Measurements from ENCODE around the gene SZT2.

Gene SZT2

GRCh38 chr1:43426221-43426620, 36.5 kb downstream of the SZT2 start:
- no peak overlapping the region for H3K4me3 Mint-ChIP-seq
- H3K4me1 Mint-ChIP-seq: no peaks in the 10 kb centered on the region
- no peak for TF ChIP-seq CTCF (IDR thresholded peaks at IDR 0.05; ENCODE audit: unreplicated experiment in 3 of 3)
- H3K36me3 Mint-ChIP-seq (ENCODE audit: low read depth): peaks cover 54% of the 10 kb centered on the region
- H3K27me3 Mint-ChIP-seq (ENCODE audit: low read depth): no peaks in the 10 kb centered on the region
- no peaks in the 10 kb centered on the region for H3K9me3 Mint-ChIP-seq
- H3K27ac Mint-ChIP-seq: no peak overlapping the region

GRCh38 chr1:43427524-43427923, 37.8 kb downstream of the SZT2 start:
- Mint-ChIP-seq H3K9me3 (no peaks in the 10 kb centered on the region), H3K36me3 (ENCODE audit: low read depth) (peaks cover 66% of the 10 kb centered on the region), H3K27me3 (ENCODE audit: low read depth) (no peaks in the 10 kb centered on the region), H3K27ac (no peak overlapping the region), H3K4me1 (no peaks in the 10 kb centered on the region), H3K4me3 (no peak overlapping the region)
- TF ChIP-seq CTCF (IDR thresholded peaks at IDR 0.05; ENCODE audit: unreplicated experiment in 3 of 3): no peak

GRCh38 chr1:43427941-43428340, 38.2 kb downstream of the SZT2 start:
- TF ChIP-seq CTCF (IDR thresholded peaks at IDR 0.05; ENCODE audit: unreplicated experiment in 3 of 3): no peak
- Mint-ChIP-seq H3K27ac (no peak overlapping the region), H3K27me3 (ENCODE audit: low read depth) (no peaks in the 10 kb centered on the region), H3K9me3 (no peaks in the 10 kb centered on the region), H3K4me3 (no peak overlapping the region), H3K36me3 (ENCODE audit: low read depth) (peaks cover 69% of the 10 kb centered on the region), H3K4me1 (no peaks in the 10 kb centered on the region)

DNA sequence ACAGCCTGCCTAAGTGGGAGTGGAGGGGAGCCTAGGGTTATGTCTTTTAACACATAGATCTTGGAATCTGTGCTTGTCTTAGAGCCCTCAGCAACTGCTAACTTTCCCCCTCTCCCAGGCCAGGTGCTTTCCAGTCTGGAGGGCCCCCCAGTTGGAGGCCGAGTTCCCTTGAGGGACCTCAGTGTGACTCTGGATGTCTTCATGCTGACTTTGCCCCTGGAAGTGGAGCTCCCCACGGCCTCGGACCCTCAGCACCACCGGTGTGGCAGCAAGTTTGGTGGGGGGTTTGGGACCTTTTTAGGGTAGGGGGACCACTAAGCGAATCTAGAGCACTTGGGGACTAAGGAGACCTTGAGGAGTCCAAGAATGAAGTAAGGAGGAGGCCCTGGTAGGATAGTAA, 41.1 kb downstream of the SZT2 start:
- Mint-ChIP-seq H3K27me3 (ENCODE audit: low read depth) (no peaks in the 10 kb centered on the region), H3K9me3 (no peaks in the 10 kb centered on the region), H3K4me3 (no peak overlapping the region), H3K36me3 (ENCODE audit: low read depth) (peaks cover 78% of the 10 kb centered on the region), H3K4me1 (no peaks in the 10 kb centered on the region), H3K27ac (no peak overlapping the region)
- TF ChIP-seq CTCF (IDR thresholded peaks at IDR 0.05; ENCODE audit: unreplicated experiment in 3 of 3): no peak

GRCh38 chr1:43431676-43432075, 42.0 kb downstream of the SZT2 start:
- peaks cover 5% of the 10 kb centered on the region for H3K4me1 Mint-ChIP-seq
- H3K27ac Mint-ChIP-seq: no peak overlapping the region
- TF ChIP-seq CTCF (IDR thresholded peaks at IDR 0.05; ENCODE audit: unreplicated experiment in 3 of 3): no peak
- H3K36me3 Mint-ChIP-seq (ENCODE audit: low read depth): peaks cover 78% of the 10 kb centered on the region
- no peaks in the 10 kb centered on the region for H3K9me3 Mint-ChIP-seq
- no peaks in the 10 kb centered on the region for H3K27me3 Mint-ChIP-seq (ENCODE audit: low read depth)
- no peak overlapping the region for H3K4me3 Mint-ChIP-seq

GRCh38 chr1:43432171-43432860, 42.6 kb downstream of the SZT2 start:
- no peak overlapping the region for H3K27ac Mint-ChIP-seq
- no peak overlapping the region for H3K4me3 Mint-ChIP-seq
- H3K36me3 Mint-ChIP-seq (ENCODE audit: low read depth): peaks cover 73% of the 10 kb centered on the region
- peaks cover 5% of the 10 kb centered on the region for H3K4me1 Mint-ChIP-seq
- no peak for TF ChIP-seq CTCF (IDR thresholded peaks at IDR 0.05; ENCODE audit: unreplicated experiment in 3 of 3)
- H3K27me3 Mint-ChIP-seq (ENCODE audit: low read depth): no peaks in the 10 kb centered on the region
- no peaks in the 10 kb centered on the region for H3K9me3 Mint-ChIP-seq

Measured in nephron (organoid).